CD14-positive monocyte (primary cell): ENCODE data around the gene LYPD6. TPM values are rescaled to one million over a fixed set of nuclear protein-coding genes. Genes with fewer than 3 reads are reported as not detected.

Experiments used
- DNase-seq, 3 donors: peaks; one replicate each; pipeline ENCODE4 v3.0.0-alpha.2; 2011 to 2022
- H2AFZ ChIP-seq: 2 replicates; pipeline ENCODE4 v1.6.0; 2012; ENCODE audit warnings: mild to moderate bottlenecking, low read depth, low read length, inconsistent platforms; ENCODE audit not compliant: insufficient read depth, poor library complexity, severe bottlenecking
- H3K27ac ChIP-seq, 2 donors: 1 replicate in 1 of 2; 2 replicates in 1 of 2; pipeline ENCODE4 v1.5.1; 2012 to 2013; ENCODE audit warnings: low read length in 2 of 2, control low read depth in 1 of 2, inconsistent platforms in 1 of 2, low read depth in 1 of 2, mild to moderate bottlenecking in 1 of 2
- H3K27me3 ChIP-seq, 2 donors: one replicate each; pipeline versions ENCODE4 v1.6.0 to v1.6.1; 2011 to 2013; ENCODE audit warnings: low read length in 2 of 2; ENCODE audit not compliant: control insufficient read depth in 2 of 2, insufficient read depth in 2 of 2
- H3K36me3 ChIP-seq, 2 donors: replicated peaks in 1 of 2; 1 replicate in 1 of 2; 2 replicates in 1 of 2; pipeline versions ENCODE4 v1.5.1 to v1.6.1; 2012 to 2013; ENCODE audit warnings: low read length in 2 of 2, control low read depth in 1 of 2, inconsistent platforms in 1 of 2, mild to moderate bottlenecking in 1 of 2; ENCODE audit not compliant: insufficient read depth in 2 of 2, control insufficient read depth in 1 of 2
- H3K4me1 ChIP-seq, 2 donors: 1 replicate in 1 of 2; 2 replicates in 1 of 2; pipeline versions ENCODE4 v1.5.1 to v1.6.1; 2012 to 2013; ENCODE audit warnings: low read length in 2 of 2, control low read depth in 1 of 2, inconsistent platforms in 1 of 2, mild to moderate bottlenecking in 1 of 2, moderate library complexity in 1 of 2; ENCODE audit not compliant: insufficient read depth in 2 of 2, control insufficient read depth in 1 of 2
- H3K4me2 ChIP-seq: replicated peaks from 2 replicates; pipeline ENCODE3; 2012; ENCODE audit warnings: low read length, moderate library complexity, mild to moderate bottlenecking; ENCODE audit not compliant: poor library complexity, severe bottlenecking; ENCODE audit errors: extremely low read depth
- H3K4me3 ChIP-seq, 3 experiments: fragments of 200-600 bp in 1 of 3; sonication (generic) in 1 of 3; replicated peaks in 1 of 3; 1 replicate in 2 of 3; 2 replicates in 1 of 3; pipeline ENCODE4 v1.5.1; 2011 to 2013; ENCODE audit warnings: low read length in 3 of 3, mild to moderate bottlenecking in 3 of 3, control low read depth in 2 of 3, low read depth in 2 of 3, inconsistent platforms in 1 of 3, moderate library complexity in 1 of 3
- H3K79me2 ChIP-seq: 2 replicates; pipeline ENCODE4 v1.6.0; 2012; ENCODE audit warnings: mild to moderate bottlenecking, control low read depth, inconsistent platforms, low read length, moderate library complexity; ENCODE audit not compliant: insufficient read depth
- H3K9ac ChIP-seq: 2 replicates; pipeline ENCODE4 v1.6.0; 2017; ENCODE audit warnings: low read length, mild to moderate bottlenecking; ENCODE audit not compliant: insufficient read depth, poor library complexity, severe bottlenecking
- H3K9me3 ChIP-seq, 2 donors: replicated peaks in 1 of 2; 1 replicate in 1 of 2; 2 replicates in 1 of 2; pipeline versions ENCODE4 v1.5.1 to v1.6.1; 2012 to 2013; ENCODE audit warnings: low read length in 2 of 2, control low read depth in 1 of 2; ENCODE audit not compliant: control insufficient read depth in 1 of 2, insufficient read depth in 1 of 2
- H4K20me1 ChIP-seq: 2 replicates; pipeline ENCODE4 v1.6.0; 2012; ENCODE audit warnings: mild to moderate bottlenecking, low read length, control low read depth, moderate library complexity; ENCODE audit not compliant: insufficient read depth
- H3K27ac Mint-ChIP-seq, 7 donors: one replicate each; pipeline ENCODE4 v1.8.0; 2020; ENCODE audit warnings: mild to moderate bottlenecking in 7 of 7, mixed read lengths in 7 of 7, moderate library complexity in 6 of 7, inconsistent platforms in 2 of 7
- H3K27me3 Mint-ChIP-seq, 3 donors: one replicate each; pipeline ENCODE4 v1.8.0; 2021 to 2022; ENCODE audit warnings: low read depth in 3 of 3, mild to moderate bottlenecking in 3 of 3, mixed read lengths in 3 of 3, moderate library complexity in 3 of 3, inconsistent platforms in 1 of 3
- H3K36me3 Mint-ChIP-seq, 2 donors: one replicate each; pipeline ENCODE4 v1.8.0; 2020; ENCODE audit warnings: mixed read lengths in 2 of 2, inconsistent platforms in 1 of 2, mild to moderate bottlenecking in 1 of 2
- H3K4me1 Mint-ChIP-seq: one replicate; pipeline ENCODE4 v1.8.0; 2020; ENCODE audit warnings: mild to moderate bottlenecking, mixed read lengths
- H3K4me3 Mint-ChIP-seq, 2 donors: one replicate each; pipeline ENCODE4 v1.8.0; 2020; ENCODE audit warnings: mild to moderate bottlenecking in 2 of 2, mixed read lengths in 2 of 2, moderate library complexity in 1 of 2
- H3K9me3 Mint-ChIP-seq, 7 donors: one replicate each; pipeline ENCODE4 v1.8.0; 2020 to 2022; ENCODE audit warnings: mixed read lengths in 7 of 7, mild to moderate bottlenecking in 6 of 7, moderate library complexity in 6 of 7, inconsistent platforms in 2 of 7
- CTCF ChIP-seq: fragments of 200-600 bp; IDR thresholded peaks from one replicate; pipeline ENCODE4 v1.8.0; 2022; ENCODE audit warnings: antibody characterized with exemption, mild to moderate bottlenecking
- WGBS: methylation state at CpG from one replicate; pipeline ENCODE4 v1.1.5; 2013; ENCODE audit warnings: missing lambda C conversion rate; ENCODE audit not compliant: insufficient coverage; 5-methylcytosine and 5-hydroxymethylcytosine counted together
- intact Hi-C, 2 donors: fragments of 100-400 bp; cut with micrococcal nuclease; formaldehyde crosslinking; loops; one replicate each; pipeline versions ENCODE4 v1.15.0 to v1.15.1; 2023
- polyA plus RNA-seq, 3 donors: library from polyadenylated mRNA; depleted of rRNA in 1 of 3; unstranded in 2 of 3; stranded (reverse) in 1 of 3; fragments of 300-500 nt in 2 of 3; fragments of >200 nt in 1 of 3; fragmentation: Illumina TruSeq in 2 of 3; gene quantifications; 1 replicate in 2 of 3; 2 replicates in 1 of 3; pipeline ENCODE4 v1.2.3, GENCODE V29; 2012 to 2021

Gene LYPD6
- polyA plus RNA-seq, 3 donors, result not detected

- DNase-seq, result no peak
- peaks cover 35 to 48% of the 10 kb centered on the region in 2 donors for H3K27me3 ChIP-seq
- no peak overlapping the region for H3K27ac Mint-ChIP-seq
- peaks cover 0 to 3% of the 10 kb centered on the region in 2 donors for H3K36me3 Mint-ChIP-seq
- H3K27me3 Mint-ChIP-seq, result peaks cover 49 to 53% (median 52%) of the 10 kb centered on the region in 3 donors
- H4K20me1 ChIP-seq, result no peaks in the 10 kb centered on the region
- H3K79me2 ChIP-seq, result no peaks in the 10 kb centered on the region
- H3K9ac ChIP-seq, result no peak overlapping the region
- H3K9me3 ChIP-seq, result peaks cover 0 to 22% of the 10 kb centered on the region in 2 donors
- H3K4me3 ChIP-seq, result no peak overlapping the region
- H3K4me2 ChIP-seq, result no peak overlapping the region
- peaks cover 1 to 7% (median 2%) of the 10 kb centered on the region in 7 donors for H3K9me3 Mint-ChIP-seq
- no CpG with 5 or more reads among the region's 2 CpGs for WGBS
- H2AFZ ChIP-seq, result no peak overlapping the region
- peaks cover 14 to 18% of the 10 kb centered on the region in 2 donors for H3K4me1 ChIP-seq
- no peak for TF ChIP-seq CTCF
- intact Hi-C loops, result no loop called here
- no peak overlapping the region for H3K4me3 Mint-ChIP-seq
- H3K27ac ChIP-seq, result no peak overlapping the region
- H3K36me3 ChIP-seq, result no peaks in the 10 kb centered on the region
- peaks cover 16% of the 10 kb centered on the region for H3K4me1 Mint-ChIP-seq
Measured at GRCh38 chr2:149334156-149334555, 3.8 kb downstream of the LYPD6 start.

DNA sequence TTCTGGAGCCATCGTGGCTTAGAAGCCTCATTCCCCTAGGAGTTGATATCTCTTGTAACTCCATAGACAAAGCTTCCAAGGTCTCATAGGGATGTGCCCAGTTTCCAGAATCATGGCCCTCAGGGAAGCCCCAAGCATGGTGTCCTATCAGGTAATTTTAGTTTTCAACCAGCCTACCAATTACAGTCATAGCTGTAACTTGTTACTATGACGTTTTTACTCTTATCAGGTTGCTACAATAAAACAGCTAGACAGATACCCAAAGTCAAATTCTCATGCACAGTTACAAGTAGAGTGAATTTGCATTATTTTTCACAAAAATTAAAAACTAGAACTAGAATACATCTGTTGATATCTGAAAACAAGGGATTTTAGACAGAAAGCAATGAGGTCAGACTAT is 8.9 kb downstream of the LYPD6 start:
- no peak for TF ChIP-seq CTCF
- Histone ChIP-seq H3K79me2 (no peaks in the 10 kb centered on the region), H3K27ac (no peak overlapping the region), H3K9ac (no peak overlapping the region), H3K27me3 (peaks cover 2 to 4% of the 10 kb centered on the region in 2 donors), H3K4me2 (no peak overlapping the region), H3K4me3 (no peak overlapping the region), H3K4me1 (no peaks in the 10 kb centered on the region), H4K20me1 (no peaks in the 10 kb centered on the region), H2AFZ (no peak overlapping the region), H3K36me3 (no peaks in the 10 kb centered on the region), H3K9me3 (no peaks in the 10 kb centered on the region)
- intact Hi-C loops, result no loop called here
- H3K9me3 Mint-ChIP-seq, result peaks cover 0 to 2% (median 2%) of the 10 kb centered on the region in 7 donors
- no peak overlapping the region for H3K27ac Mint-ChIP-seq
- WGBS, result no CpG with 5 or more reads among the region's 2 CpGs
- H3K4me1 Mint-ChIP-seq, result no peaks in the 10 kb centered on the region
- DNase-seq, result no peak
- H3K27me3 Mint-ChIP-seq, result peaks cover 7 to 11% (median 7%) of the 10 kb centered on the region in 3 donors
- no peak overlapping the region for H3K4me3 Mint-ChIP-seq
- no peaks in the 10 kb centered on the region for H3K36me3 Mint-ChIP-seq
